Type B pancreatic cell (in vitro differentiated cells): ENCODE results near the gene LRRC56. TPM values are rescaled to one million over a fixed set of nuclear protein-coding genes. Genes with fewer than 3 reads are reported as not detected.

Experiments
- DNase-seq: peaks from one replicate; pipeline ENCODE4 v3.0.0; 2021; ENCODE audit warnings: mixed read lengths; ENCODE audit not compliant: unreplicated experiment; ENCODE audit errors: extremely low spot score
- H3K27ac Mint-ChIP-seq: 2 replicates; pipeline ENCODE4 v1.8.0; 2021; ENCODE audit warnings: mild to moderate bottlenecking, mixed read lengths
- H3K27me3 Mint-ChIP-seq: 2 replicates; pipeline ENCODE4 v1.8.0; 2021; ENCODE audit warnings: mixed read lengths
- H3K36me3 Mint-ChIP-seq: 2 replicates; pipeline ENCODE4 v1.8.0; 2021; ENCODE audit warnings: mixed read lengths
- H3K4me1 Mint-ChIP-seq: one replicate; pipeline ENCODE4 v1.8.0; 2021; ENCODE audit warnings: mixed read lengths; ENCODE audit not compliant: unreplicated experiment
- H3K4me3 Mint-ChIP-seq: 2 replicates; pipeline ENCODE4 v1.8.0; 2021; ENCODE audit warnings: mild to moderate bottlenecking, mixed read lengths
- H3K9me3 Mint-ChIP-seq: 2 replicates; pipeline ENCODE4 v1.8.0; 2021; ENCODE audit warnings: mixed read lengths
- CTCF ChIP-seq: fragments of 200-600 bp; sonication (generic); conservative IDR thresholded peaks from 2 replicates; pipeline ENCODE4 v1.5.0; 2021; ENCODE audit warnings: antibody characterized with exemption, mild to moderate bottlenecking
- total RNA-seq: library from RNA; stranded (reverse); gene quantifications from 2 replicates; pipeline ENCODE4 v1.2.1, GENCODE V29; 2021; ENCODE audit warnings: low replicate concordance

Gene LRRC56
- total RNA-seq, 1 donor from 2014 or later: 1.7 TPM

- H3K27ac Mint-ChIP-seq: no peak overlapping the region
- peaks cover 18% of the 10 kb centered on the region for H3K27me3 Mint-ChIP-seq
- no peak for TF ChIP-seq CTCF
- H3K36me3 Mint-ChIP-seq: no peaks in the 10 kb centered on the region
- DNase-seq: no peak
- H3K9me3 Mint-ChIP-seq: no peaks in the 10 kb centered on the region
- no peaks in the 10 kb centered on the region for H3K4me1 Mint-ChIP-seq
- H3K4me3 Mint-ChIP-seq: no peak overlapping the region
These were observed 2.2 kb upstream of the LRRC56 start for GRCh38 chr11:535210-535518.

GRCh38 chr11:535519-536454 lies 1.5 kb upstream of the LRRC56 start, which contains the start of gene HRAS:
Gene HRAS, minus strand, starts transcription at chr11:535576.
- no peaks in the 10 kb centered on the region for H3K4me1 Mint-ChIP-seq
- no peaks in the 10 kb centered on the region for H3K36me3 Mint-ChIP-seq
- DNase-seq: peak; percentile 98
- peak within 1 kb of the TSS; percentile 86 for H3K27ac Mint-ChIP-seq
- no peaks in the 10 kb centered on the region for H3K9me3 Mint-ChIP-seq
- H3K27me3 Mint-ChIP-seq: peaks cover 18% of the 10 kb centered on the region
- peak within 1 kb of the TSS; percentile 93 for H3K4me3 Mint-ChIP-seq
- no peak for TF ChIP-seq CTCF

GRCh38 chr11:537622-538430 lies 499 bp downstream of the LRRC56 start:
- Mint-ChIP-seq H3K27ac (no peak overlapping the region), H3K36me3 (no peaks in the 10 kb centered on the region), H3K4me1 (no peaks in the 10 kb centered on the region), H3K9me3 (no peaks in the 10 kb centered on the region), H3K4me3 (peak overlapping the region; percentile 54), H3K27me3 (peaks cover 18% of the 10 kb centered on the region)
- no peak for TF ChIP-seq CTCF
- DNase-seq: peak; percentile 67

- Mint-ChIP-seq H3K4me1 (no peaks in the 10 kb centered on the region), H3K4me3 (peak overlapping the region; percentile 44), H3K36me3 (no peaks in the 10 kb centered on the region), H3K27ac (no peak overlapping the region), H3K9me3 (no peaks in the 10 kb centered on the region), H3K27me3 (peaks cover 18% of the 10 kb centered on the region)
- no peak for DNase-seq
- TF ChIP-seq CTCF: no peak
These were observed 1.2 kb downstream of the LRRC56 start for GRCh38 chr11:538431-539051.

GRCh38 chr11:539971-540481 lies 2.7 kb downstream of the LRRC56 start:
- no peak overlapping the region for H3K27ac Mint-ChIP-seq
- no peak for DNase-seq
- TF ChIP-seq CTCF: no peak
- H3K9me3 Mint-ChIP-seq: no peaks in the 10 kb centered on the region
- no peaks in the 10 kb centered on the region for H3K4me1 Mint-ChIP-seq
- peaks cover 18% of the 10 kb centered on the region for H3K27me3 Mint-ChIP-seq
- no peak overlapping the region for H3K4me3 Mint-ChIP-seq
- H3K36me3 Mint-ChIP-seq: no peaks in the 10 kb centered on the region
